ENCODE measurements around the gene ACAP1. TPM values are rescaled to one million over a fixed set of nuclear protein-coding genes. Genes with fewer than 3 reads are reported as not detected.

ACAP1 gene
- total RNA-seq, 2 donors from 2014 or later, result 19.0 to 20.4 TPM

- intact Hi-C loops (cut with DNase I), result no loop called here
- no peak for DNase-seq
- no peak for ATAC-seq
These were observed 62.3 kb downstream of the ACAP1 start for GRCh38 chr17:7398612-7399011.

Other genes starting within 250 kb of the ACAP1 start
- gene ASGR2, start 221.7 kb upstream of the ACAP1 start, total RNA-seq, result under 1 TPM; 0.62 to 0.68 TPM
- under 1 TPM; 0.68 TPM for gene ASGR1, start 157.2 kb upstream of the ACAP1 start, total RNA-seq
- 10 to 100 TPM; 21.3 to 22.9 TPM for gene DLG4, start 116.7 kb upstream of the ACAP1 start, total RNA-seq
- gene ACADVL, start 116.6 kb upstream of the ACAP1 start, total RNA-seq, result 1,000 to 10,000 TPM in 1 of 2 donors, 100 to 1,000 TPM in 1; 891 to 1,101 TPM
- 10 to 100 TPM; 22.5 to 23.8 TPM for gene DVL2, start 102.0 kb upstream of the ACAP1 start, total RNA-seq
- gene PHF23, start 97.1 kb upstream of the ACAP1 start, total RNA-seq, result 10 to 100 TPM; 18.5 to 27.5 TPM
- 100 to 1,000 TPM; 459 to 475 TPM for gene GABARAP, start 94.1 kb upstream of the ACAP1 start, total RNA-seq
- gene CTDNEP1, start 84.8 kb upstream of the ACAP1 start, total RNA-seq, result 100 to 1,000 TPM; 116 to 118 TPM
- gene ELP5, start 84.3 kb upstream of the ACAP1 start, total RNA-seq, result 10 to 100 TPM; 68.3 to 93.8 TPM
- gene CLDN7, start 74.1 kb upstream of the ACAP1 start, total RNA-seq, result 1 to 10 TPM; 2.1 to 4.9 TPM
- gene SLC2A4, start 54.8 kb upstream of the ACAP1 start, total RNA-seq, result 10 to 100 TPM; 79.1 to 87.6 TPM
- 1 to 10 TPM; 1.2 to 1.9 TPM for gene YBX2, start 41.9 kb upstream of the ACAP1 start, total RNA-seq
- 100 to 1,000 TPM; 274 to 374 TPM for gene EIF5A, start 28.9 kb upstream of the ACAP1 start, total RNA-seq
- gene GPS2, start 21.2 kb upstream of the ACAP1 start, total RNA-seq, result 10 to 100 TPM; 59.3 to 63.4 TPM
- 10 to 100 TPM; 24.8 to 38.8 TPM for gene NEURL4, start 7.2 kb upstream of the ACAP1 start, total RNA-seq
- gene KCTD11, start 15.6 kb downstream of the ACAP1 start, total RNA-seq, result 1 to 10 TPM; 5.3 to 5.9 TPM
- not detected for gene TMEM95, start 18.6 kb downstream of the ACAP1 start, total RNA-seq
- 1 to 10 TPM; 1.9 to 2.1 TPM for gene TNK1, start 44.6 kb downstream of the ACAP1 start, total RNA-seq
- 10 to 100 TPM; 22.4 to 29.0 TPM for gene PLSCR3, start 58.0 kb downstream of the ACAP1 start, total RNA-seq
- 10 to 100 TPM; 67.3 to 69.2 TPM for gene TMEM256, start 67.6 kb downstream of the ACAP1 start, total RNA-seq
- 10 to 100 TPM; 12.1 to 15.5 TPM for gene NLGN2, start 71.3 kb downstream of the ACAP1 start, total RNA-seq
- gene SPEM1, start 83.8 kb downstream of the ACAP1 start, total RNA-seq, result not detected
- gene SPEM2, start 89.1 kb downstream of the ACAP1 start, total RNA-seq, result not detected
- gene SPEM3, start 92.3 kb downstream of the ACAP1 start, total RNA-seq, result not detected
- 1 to 10 TPM; 2.7 to 2.9 TPM for gene TMEM102, start 98.9 kb downstream of the ACAP1 start, total RNA-seq
- 10 to 100 TPM; 20.5 to 24.6 TPM for gene FGF11, start 103.0 kb downstream of the ACAP1 start, total RNA-seq
- gene CHRNB1, start 108.5 kb downstream of the ACAP1 start, total RNA-seq, result 10 to 100 TPM; 12.4 to 13.8 TPM
- gene ZBTB4, start 143.1 kb downstream of the ACAP1 start, total RNA-seq, result 10 to 100 TPM; 62.1 to 62.2 TPM
- gene SLC35G6, start 144.9 kb downstream of the ACAP1 start, total RNA-seq, result not detected
- gene POLR2A, start 147.8 kb downstream of the ACAP1 start, total RNA-seq, result 10 to 100 TPM; 42.8 to 56.9 TPM
- 10 to 100 TPM; 31.0 to 47.6 TPM for gene TNFSF12, start 212.5 kb downstream of the ACAP1 start, total RNA-seq
- 10 to 100 TPM; 15.0 to 25.5 TPM for gene TNFSF13, start 222.2 kb downstream of the ACAP1 start, total RNA-seq
- gene SENP3, start 225.4 kb downstream of the ACAP1 start, total RNA-seq, result 10 to 100 TPM; 27.2 to 30.5 TPM
- 10 to 100 TPM; 55.5 to 87.3 TPM for gene CD68, start 243.1 kb downstream of the ACAP1 start, total RNA-seq
- gene MPDU1, start 247.3 kb downstream of the ACAP1 start, total RNA-seq, result 10 to 100 TPM; 30.5 to 35.0 TPM

All from left cardiac atrium (tissue), 4 donors.